GM18867 (cell line): ENCODE data around the gene ATG3.
A peak's percentile ranks its signal among the peaks of the same experiment; 100 is the strongest.

Source experiments
- ATAC-seq: cut with Tn5 transposase; IDR thresholded peaks from one replicate; pipeline ENCODE4 v1.9.1; 2021; ENCODE audit warnings: mild to moderate bottlenecking, moderate library complexity; ENCODE audit not compliant: unreplicated experiment

The ATG3 gene

GRCh38 chr3:112561734-112562529 is at the start of gene ATG3, which contains the start of gene SLC35A5:
TSS of gene ATG3 (minus strand) at chr3:112561962. CDS start at chr3:112561528, 434 bp downstream.
TSS of gene SLC35A5 (plus strand) at chr3:112562045. CDS start at chr3:112563404, 1,359 bp downstream.
- peak; percentile 76 for ATAC-seq

GRCh38 chr3:112610121-112610520 is 48.4 kb upstream of the ATG3 start:
- ATAC-seq = no peak

DNA sequence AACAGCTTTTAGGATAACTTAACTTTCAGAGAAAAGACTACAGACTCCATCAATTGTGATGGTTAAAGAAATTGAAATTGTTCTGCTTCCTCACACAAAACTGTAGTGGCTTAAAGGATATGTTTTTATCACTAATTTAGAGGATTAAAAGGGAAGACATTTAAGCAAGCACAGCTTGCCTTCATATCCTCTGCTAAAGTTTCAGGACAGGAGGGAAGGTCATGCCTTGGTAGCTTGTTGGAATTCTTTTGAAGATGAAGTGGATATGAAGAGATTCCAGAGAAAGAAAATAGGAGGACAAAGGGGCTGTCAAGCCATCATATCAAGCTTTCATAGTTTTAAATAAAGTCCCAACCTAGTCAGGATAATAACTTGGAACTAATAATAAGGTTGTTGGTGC is 46.1 kb upstream of the ATG3 start:
- ATAC-seq = no peak

DNA sequence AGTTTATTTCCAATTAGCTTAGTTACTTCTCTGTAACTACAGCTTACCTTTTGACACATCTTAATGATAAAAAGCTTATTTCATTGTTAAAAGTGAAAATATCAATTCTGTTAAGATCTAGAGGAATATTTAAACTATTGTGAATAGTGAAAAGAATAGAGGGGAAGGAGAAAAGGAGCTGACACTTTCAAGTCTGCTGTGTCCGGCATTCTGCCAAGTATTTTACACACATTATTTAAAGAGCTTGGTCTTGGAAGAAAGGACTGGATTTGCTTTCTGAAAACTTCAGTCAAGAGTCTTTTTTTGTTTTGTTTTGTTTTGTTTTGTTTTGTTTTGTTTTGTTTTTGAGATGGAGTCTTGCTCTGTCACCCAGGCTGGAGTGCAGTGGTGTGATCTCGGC is 44.3 kb upstream of the ATG3 start:
- ATAC-seq = no peak

DNA sequence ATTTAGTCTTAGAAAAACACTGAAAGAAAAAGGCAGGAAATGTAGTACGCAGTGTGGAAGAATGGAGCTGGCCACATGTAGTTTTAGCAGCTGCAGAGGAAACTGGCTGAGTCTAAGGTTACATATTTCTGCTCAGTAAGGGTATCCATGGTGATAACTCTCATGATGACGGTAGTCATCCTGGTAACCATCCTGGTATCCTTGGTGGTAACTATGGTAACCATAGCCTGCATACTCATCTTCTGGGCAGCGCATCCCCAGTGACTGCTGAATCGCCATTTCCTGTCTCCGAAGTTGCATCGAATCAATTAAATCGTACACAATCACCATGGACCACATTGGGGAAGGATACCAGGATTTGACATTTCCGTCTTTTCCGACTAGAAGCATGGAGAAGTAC is 43.5 kb upstream of the ATG3 start:
- ATAC-seq = no peak

DNA sequence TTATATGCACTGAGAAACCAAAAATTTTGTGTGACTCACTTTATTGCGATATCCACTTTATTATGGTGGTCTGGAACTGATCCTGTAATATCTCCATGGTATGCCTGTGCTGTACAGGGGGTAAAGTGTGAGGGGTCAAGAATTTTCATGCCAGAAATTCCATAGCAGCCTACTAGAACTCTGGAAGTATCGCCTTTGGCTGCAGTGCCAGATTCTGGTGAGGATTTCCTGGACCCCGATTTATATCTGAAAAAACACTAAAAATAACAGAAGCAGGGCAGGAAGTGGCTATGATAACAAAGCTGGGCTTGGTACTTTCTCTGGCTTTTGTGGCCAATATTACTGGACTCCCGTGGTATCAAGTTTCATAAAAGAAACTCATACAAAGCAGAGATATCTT is 42.8 kb upstream of the ATG3 start:
- ATAC-seq = no peak

GRCh38 chr3:112602217-112602838 is 40.6 kb upstream of the ATG3 start:
- peak; percentile 90 for ATAC-seq

DNA sequence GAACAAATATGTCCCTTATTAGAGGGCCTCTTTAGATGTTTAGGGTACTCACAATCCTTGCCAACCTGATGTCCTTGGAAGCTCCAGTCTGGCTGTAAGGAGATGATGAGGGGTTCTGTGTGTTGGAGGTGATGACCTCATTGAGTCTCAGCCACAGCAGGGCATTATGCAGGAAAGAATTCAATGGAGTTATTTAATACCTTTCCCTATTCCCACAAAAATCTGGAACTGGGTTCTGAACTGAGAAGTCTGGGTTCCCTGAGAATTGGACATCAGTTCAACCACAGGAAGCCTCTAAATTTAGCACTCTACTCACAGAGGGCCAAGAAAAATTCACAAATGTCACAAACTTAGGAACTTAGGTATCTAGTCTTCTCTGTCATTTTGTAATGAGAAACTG is 37.0 kb upstream of the ATG3 start:
- no peak for ATAC-seq

DNA sequence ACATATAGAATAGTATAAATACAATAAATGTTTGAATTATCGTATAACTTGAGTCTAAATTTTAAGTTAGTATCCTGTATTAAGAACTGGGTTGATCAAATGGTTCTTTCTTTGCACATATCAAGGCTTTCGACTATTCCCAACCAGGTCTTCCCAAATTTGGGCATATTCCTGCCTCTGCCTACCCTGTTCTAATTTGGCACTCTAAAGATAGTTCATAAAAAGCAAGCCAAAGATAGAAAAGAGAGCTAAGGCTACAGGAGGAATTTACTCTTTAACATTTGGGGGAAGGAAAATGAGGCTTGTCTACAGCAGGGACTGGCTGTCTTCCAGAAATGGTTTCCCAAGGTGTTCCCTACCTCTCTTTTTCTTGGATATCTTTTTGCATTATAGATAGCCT is 36.2 kb upstream of the ATG3 start:
- no peak for ATAC-seq

DNA sequence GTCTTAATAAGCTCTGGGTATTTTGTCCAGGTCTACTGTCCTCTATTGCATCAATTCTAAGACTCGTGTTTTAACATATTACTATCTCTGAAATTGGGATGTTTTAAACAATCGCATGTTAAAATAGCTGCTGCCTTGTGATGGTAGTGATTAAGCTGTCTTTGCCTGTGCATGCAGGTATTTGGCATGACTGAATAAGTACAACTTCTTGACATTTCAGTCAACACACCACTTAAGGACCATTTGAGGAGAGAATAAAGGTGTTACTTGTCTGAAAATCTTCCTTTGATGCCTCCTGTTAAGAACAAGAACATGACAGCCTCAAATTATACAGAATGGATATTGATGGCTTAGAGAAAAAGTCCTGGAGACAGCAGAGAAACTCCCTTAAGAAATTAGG is 33.1 kb upstream of the ATG3 start:
- ATAC-seq = no peak

- ATAC-seq = no peak
Observed at GRCh38 chr3:112593258-112593657, 31.5 kb upstream of the ATG3 start.

DNA sequence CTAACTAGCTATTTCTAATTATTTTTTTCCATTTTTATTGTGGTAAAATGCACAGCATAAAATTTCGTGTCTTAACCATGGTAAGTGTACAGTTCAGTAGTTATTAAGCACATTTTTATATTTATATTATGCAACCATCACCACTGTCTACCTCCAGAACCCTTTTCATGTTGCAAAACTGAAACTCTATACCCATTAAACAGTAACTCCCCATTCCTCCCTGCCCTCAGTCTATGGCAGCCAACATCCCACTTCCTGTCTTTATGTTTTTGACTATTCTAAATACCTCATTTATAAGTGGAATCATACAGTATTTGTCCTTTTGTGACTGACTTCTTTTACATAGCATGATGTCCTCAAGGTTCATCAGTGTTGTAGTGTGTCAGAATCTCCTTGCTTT is 25.6 kb upstream of the ATG3 start:
- ATAC-seq = no peak

DNA sequence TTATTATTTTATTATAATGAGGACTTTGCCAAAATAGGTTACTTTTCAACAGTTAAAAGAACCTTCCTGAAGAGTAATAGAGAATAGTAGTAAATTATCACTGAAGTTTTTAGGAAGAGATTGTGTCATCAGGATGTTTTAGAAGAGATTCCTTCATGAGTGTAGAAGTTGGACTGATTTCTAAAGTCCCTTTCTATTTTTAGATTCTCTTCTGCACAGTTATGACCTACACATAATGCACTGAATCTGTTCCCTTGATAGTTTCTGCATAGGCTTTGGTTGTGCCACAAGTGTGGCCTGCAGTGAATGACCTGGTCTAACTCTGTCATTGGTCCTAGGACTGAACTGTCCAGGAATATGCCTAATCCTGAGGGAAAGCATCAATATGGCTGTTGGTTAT is 24.0 kb upstream of the ATG3 start:
- no peak for ATAC-seq

- ATAC-seq = no peak
Observed at GRCh38 chr3:112583105-112583504, 21.3 kb upstream of the ATG3 start.

DNA sequence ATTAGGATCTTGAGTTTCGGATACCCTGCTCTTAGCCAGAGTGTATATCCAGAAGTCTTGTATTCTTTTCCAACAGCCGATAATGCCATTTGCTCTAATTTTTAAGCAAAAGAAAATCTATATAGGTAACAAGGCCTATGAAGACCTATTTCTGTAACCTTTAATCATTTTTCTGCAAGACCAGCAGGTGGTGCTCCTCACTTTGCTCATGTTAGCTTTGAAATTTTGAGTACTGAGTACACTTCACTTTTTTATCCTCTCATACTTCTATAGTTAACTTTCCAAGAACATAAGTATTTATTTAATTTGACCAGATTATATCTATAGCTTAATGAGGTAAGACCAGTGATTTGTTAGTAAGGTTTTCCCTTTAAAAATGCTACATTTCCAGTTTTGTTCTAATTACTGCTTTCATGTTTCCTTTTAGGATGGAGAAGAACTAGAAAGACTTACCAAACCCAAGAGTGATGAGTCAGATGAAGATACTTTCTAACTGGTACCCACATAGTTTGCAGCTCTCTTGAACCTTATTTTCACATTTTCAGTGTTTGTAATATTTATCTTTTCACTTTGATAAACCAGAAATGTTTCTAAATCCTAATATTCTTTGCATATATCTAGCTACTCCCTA is 20.6 kb upstream of the ATG3 start:
- ATAC-seq = peak; percentile 59

DNA sequence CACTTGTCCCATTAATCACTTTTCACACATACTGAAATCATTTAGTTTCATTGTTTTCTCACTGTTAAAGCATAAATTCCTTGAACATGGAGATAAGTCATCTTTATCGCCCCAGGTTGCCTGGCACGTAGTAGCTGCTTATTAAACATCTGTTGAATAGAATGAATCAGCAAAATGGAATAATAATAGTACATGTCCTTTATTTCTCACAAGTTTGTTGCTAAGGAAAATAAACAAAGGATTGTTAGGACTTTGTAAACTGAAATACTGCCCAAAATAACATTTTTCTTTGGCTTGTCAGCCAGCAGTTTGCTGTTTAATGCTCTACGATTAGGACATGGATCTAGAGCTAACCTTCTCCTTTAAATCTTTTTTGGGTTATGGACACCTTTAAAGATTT is 17.9 kb upstream of the ATG3 start:
- ATAC-seq = no peak

- no peak for ATAC-seq
Observed at GRCh38 chr3:112579232-112579631, 17.5 kb upstream of the ATG3 start.

- no peak for ATAC-seq
Observed at GRCh38 chr3:112572701-112573100, 10.9 kb upstream of the ATG3 start.

DNA sequence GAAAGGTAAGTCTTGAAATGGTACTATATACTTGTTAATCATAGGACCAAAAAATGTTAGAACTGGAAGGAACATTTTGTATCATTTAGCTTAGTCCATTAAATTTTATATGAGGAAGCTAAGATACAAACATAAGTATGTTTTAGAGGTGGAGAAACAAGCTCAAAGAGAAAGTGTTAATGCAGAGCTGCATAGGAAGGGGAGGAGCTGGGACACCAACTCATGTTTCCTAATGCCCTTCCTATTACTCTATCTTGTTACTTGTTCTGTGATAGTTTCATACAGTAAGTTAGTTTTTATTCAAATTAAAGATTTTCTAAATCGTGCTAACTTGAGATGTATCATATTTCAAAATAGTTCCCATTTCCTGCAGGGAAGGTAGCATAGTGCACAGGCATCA is 7.5 kb upstream of the ATG3 start:
- ATAC-seq = no peak

DNA sequence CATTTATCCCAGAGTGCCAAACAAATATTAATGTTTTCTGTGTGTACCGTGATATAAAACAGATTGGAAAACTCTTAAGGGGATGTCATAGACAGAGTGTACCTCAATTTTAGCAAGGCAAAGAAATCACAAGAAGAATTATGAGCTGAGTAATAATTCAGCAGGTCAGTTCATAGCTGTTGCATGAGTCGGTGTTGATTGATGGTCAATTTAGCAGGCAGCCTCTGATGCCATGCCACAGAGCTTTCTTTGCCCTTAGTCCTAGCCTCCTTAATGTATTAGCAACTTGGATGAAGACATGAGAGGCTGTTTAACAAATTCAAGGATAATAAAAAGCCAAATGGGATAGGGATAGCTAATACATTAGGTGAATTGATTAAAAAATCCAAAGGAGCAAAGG is 6.9 kb upstream of the ATG3 start:
- ATAC-seq = no peak

- no peak for ATAC-seq
Observed at GRCh38 chr3:112564940-112565305, 3.2 kb upstream of the ATG3 start.
